Measurements from ENCODE around the gene GALNS. TPM values are rescaled to one million over a fixed set of nuclear protein-coding genes. Genes with fewer than 3 reads are reported as not detected.
A peak's percentile ranks its signal among the peaks of the same experiment; 100 is the strongest.

GALNS gene
- total RNA-seq, 2 experiments from 2014 or later = 30.8 to 38.8 TPM

GRCh38 chr16:88807142-88807625 lies 49.6 kb downstream of the GALNS start:
- H3K36me3 Mint-ChIP-seq = peaks cover 37% of the 10 kb centered on the region
- ATAC-seq = no peak
- DNase-seq = no peak
- no peak overlapping the region for H3K4me3 Mint-ChIP-seq
- CTCF ChIA-PET = interaction anchor here (1.4 kb wide), 1 partner anchor 70 kb away, joined by 6 read pairs; no protein-coding TSS in a partner anchor
- no peaks in the 10 kb centered on the region for H3K9me3 Mint-ChIP-seq (ENCODE audit: low read depth)
- no peak overlapping the region for H3K27ac Mint-ChIP-seq
- peaks cover 33% of the 10 kb centered on the region for H3K4me1 Mint-ChIP-seq
- no peaks in the 10 kb centered on the region for H3K27me3 Mint-ChIP-seq

DNA sequence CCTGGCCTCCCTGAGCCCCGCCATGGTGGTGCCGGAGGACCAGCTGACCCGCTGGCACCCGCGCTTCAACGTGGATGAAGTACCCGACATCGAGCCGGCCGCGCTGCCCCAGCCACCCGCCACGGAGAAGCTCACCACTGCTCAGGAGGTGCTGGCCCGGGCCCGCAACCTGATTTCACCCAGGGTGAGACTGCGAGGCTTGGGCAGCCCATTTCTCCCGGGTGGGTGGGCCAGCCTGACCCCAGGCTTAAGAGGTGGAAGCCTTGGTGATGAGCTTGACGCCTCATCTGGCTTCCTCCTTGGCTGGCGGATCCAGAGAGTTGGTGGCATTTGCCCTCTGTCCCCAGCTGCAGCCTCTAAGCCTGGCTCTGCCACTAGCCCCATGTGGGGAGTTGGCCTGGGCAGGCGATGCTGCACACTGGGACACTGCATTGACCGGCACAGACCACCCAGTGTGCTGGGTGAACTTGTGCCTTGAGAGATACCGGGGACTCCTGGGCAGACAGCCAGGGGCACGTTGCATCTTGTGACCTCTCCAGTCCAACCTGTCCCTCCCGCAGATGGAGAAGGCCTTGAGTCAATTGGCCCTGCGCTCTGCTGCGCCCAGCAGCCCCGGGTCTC lies 50.1 kb downstream of the GALNS start:
- CTCF ChIA-PET = interaction anchor here (1.4 kb wide), 1 partner anchor 69 kb away, joined by 6 read pairs; no protein-coding TSS in a partner anchor
- ATAC-seq (no peak), DNase-seq (no peak)
- H3K36me3 Mint-ChIP-seq = peaks cover 37% of the 10 kb centered on the region
- peaks cover 37% of the 10 kb centered on the region for H3K4me1 Mint-ChIP-seq
- H3K4me3 Mint-ChIP-seq = no peak overlapping the region
- H3K27ac Mint-ChIP-seq = no peak overlapping the region
- no peaks in the 10 kb centered on the region for H3K9me3 Mint-ChIP-seq (ENCODE audit: low read depth)
- H3K27me3 Mint-ChIP-seq = no peaks in the 10 kb centered on the region

GRCh38 chr16:88805887-88806393 lies 50.8 kb downstream of the GALNS start:
- DNase-seq (no peak), ATAC-seq (no peak)
- Mint-ChIP-seq H3K27ac (no peak overlapping the region), H3K9me3 (ENCODE audit: low read depth) (no peaks in the 10 kb centered on the region), H3K4me1 (peaks cover 41% of the 10 kb centered on the region), H3K4me3 (peak overlapping the region; percentile 1), H3K27me3 (no peaks in the 10 kb centered on the region), H3K36me3 (peaks cover 40% of the 10 kb centered on the region)
- CTCF ChIA-PET = interaction anchor here (1.4 kb wide), 1 partner anchor 68 kb away, joined by 6 read pairs; no protein-coding TSS in a partner anchor

DNA sequence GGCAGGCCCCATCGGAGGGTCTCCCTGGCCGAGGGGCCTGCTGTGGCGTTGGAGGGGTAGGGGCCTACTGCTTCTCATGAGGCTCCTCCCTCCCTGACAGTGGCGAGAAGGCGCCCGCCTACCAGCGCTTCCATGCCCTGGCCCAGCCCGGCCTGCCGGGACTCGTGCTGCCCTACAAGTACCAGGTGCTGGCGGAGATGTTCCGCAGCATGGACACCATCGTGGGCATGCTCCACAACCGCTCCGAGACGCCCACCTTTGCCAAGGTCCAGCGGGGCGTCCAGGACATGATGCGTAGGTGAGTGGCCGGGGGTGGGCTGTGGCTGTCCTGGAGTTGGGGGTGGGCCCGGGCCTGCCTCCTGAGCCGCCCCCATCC lies 51.4 kb downstream of the GALNS start:
- H3K27me3 Mint-ChIP-seq = no peaks in the 10 kb centered on the region
- ATAC-seq (no peak), DNase-seq (no peak)
- peaks cover 46% of the 10 kb centered on the region for H3K4me1 Mint-ChIP-seq
- peaks cover 40% of the 10 kb centered on the region for H3K36me3 Mint-ChIP-seq
- no peak overlapping the region for H3K27ac Mint-ChIP-seq
- peak overlapping the region; percentile 82 for H3K4me3 Mint-ChIP-seq
- H3K9me3 Mint-ChIP-seq (ENCODE audit: low read depth) = no peaks in the 10 kb centered on the region
- CTCF ChIA-PET = interaction anchor here (1.0 kb wide), 1 partner anchor 68 kb away, joined by 5 read pairs; no protein-coding TSS in a partner anchor

DNA sequence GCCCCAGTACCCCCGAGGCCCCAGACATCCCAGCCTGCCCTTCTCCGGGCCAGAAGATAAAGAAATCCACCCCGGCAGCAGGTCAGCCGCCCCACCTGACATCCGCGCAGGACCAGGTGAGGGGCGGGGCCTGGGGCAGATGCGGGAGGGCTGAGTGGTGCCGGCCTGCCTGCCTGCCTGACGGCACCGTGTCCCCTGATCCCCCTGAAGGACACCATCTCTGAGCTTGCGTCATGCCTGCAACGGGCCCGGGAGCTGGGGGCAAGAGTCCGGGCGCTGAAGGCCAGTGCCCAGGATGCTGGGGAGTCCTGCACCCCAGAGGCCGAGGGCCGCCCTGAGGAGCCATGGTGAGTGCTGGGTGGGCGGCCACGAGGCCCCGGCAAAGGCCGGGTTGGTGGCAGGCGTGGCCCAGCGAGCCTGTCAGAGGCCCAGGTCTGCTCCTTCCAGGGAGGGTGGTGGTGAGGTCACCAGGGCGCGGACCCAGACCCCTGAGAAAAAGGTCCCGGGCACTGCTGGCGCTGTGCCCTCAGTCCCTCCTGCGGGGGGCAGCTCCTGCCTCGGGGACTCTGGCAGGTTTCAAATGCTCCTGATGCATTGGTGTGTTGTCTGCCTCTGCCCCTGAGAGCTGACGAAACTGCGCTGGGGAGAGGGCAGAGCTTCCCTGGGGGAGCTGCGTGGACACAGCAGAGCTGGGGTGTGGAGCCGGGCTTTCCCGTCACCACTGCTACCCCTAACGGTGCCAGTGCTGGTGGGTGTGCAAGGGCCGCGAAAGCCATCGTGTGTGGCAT lies 52.0 kb downstream of the GALNS start:
- no peaks in the 10 kb centered on the region for H3K9me3 Mint-ChIP-seq (ENCODE audit: low read depth)
- ATAC-seq = peak; percentile 20
- peaks cover 46% of the 10 kb centered on the region for H3K4me1 Mint-ChIP-seq
- DNase-seq = peak; percentile 71
- H3K27ac Mint-ChIP-seq = peak overlapping the region; percentile 81
- H3K36me3 Mint-ChIP-seq = peaks cover 40% of the 10 kb centered on the region
- H3K4me3 Mint-ChIP-seq = peak overlapping the region; percentile 82
- H3K27me3 Mint-ChIP-seq = no peaks in the 10 kb centered on the region
- CTCF ChIA-PET = interaction anchor here (1.0 to 2.5 kb wide), 2 partner anchors 21 to 68 kb away, joined by 5 read pairs; no protein-coding TSS in a partner anchor

DNA sequence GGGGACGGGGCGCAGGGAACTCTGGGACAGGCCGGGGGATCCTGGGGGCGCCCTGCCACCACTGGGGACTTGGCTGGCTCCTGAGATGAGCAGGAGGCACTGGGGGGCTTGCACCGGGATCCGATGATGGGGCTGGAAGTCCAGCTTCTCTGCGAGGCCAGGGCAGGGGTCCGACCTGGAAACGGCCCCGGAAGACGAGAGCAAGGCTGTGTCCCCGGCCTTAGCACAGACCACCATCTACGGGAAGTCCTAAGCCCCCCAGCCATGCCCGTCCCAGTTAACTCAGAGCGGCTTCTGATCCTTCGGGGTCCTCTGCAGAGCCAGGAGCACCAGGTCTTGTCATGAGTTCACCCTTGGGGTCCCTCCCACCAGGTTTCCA lies 52.6 kb downstream of the GALNS start:
- H3K36me3 Mint-ChIP-seq = peaks cover 38% of the 10 kb centered on the region
- H3K9me3 Mint-ChIP-seq (ENCODE audit: low read depth) = no peaks in the 10 kb centered on the region
- peaks cover 47% of the 10 kb centered on the region for H3K4me1 Mint-ChIP-seq
- peak overlapping the region; percentile 81 for H3K27ac Mint-ChIP-seq
- H3K27me3 Mint-ChIP-seq = no peaks in the 10 kb centered on the region
- ATAC-seq (no peak), DNase-seq (no peak)
- CTCF ChIA-PET = interaction anchor here (1.7 to 2.5 kb wide), 4 partner anchors 10 to 67 kb away, joined by 4 to 11 read pairs (median 5); no protein-coding TSS in a partner anchor
- H3K4me3 Mint-ChIP-seq = peak overlapping the region; percentile 82

GRCh38 chr16:88803264-88803987 lies 53.3 kb downstream of the GALNS start, which contains the start of gene CDT1:
CDT1 (plus strand) TSS chr16:88803789; CDS start chr16:88803832, 43 bp downstream.
- Mint-ChIP-seq H3K36me3 (peaks cover 35% of the 10 kb centered on the region), H3K9me3 (ENCODE audit: low read depth) (no peaks in the 10 kb centered on the region), H3K27me3 (no peaks in the 10 kb centered on the region), H3K4me1 (peaks cover 44% of the 10 kb centered on the region), H3K4me3 (peak within 1 kb of the TSS; percentile 82), H3K27ac (peak within 1 kb of the TSS; percentile 88)
- ATAC-seq = peak; percentile 57
- DNase-seq = peak; percentile 86
- CTCF ChIA-PET = interaction anchor here (1.2 to 2.5 kb wide), 9 partner anchors 9 to 98 kb away, joined by 3 to 11 read pairs (median 4); partner anchors contain the start of gene PIEZO1

- Mint-ChIP-seq H3K9me3 (ENCODE audit: low read depth) (no peaks in the 10 kb centered on the region), H3K27ac (peak overlapping the region; percentile 7)
Measured at GRCh38 chr16:88800277-88800592, 56.5 kb downstream of the GALNS start.

DNA sequence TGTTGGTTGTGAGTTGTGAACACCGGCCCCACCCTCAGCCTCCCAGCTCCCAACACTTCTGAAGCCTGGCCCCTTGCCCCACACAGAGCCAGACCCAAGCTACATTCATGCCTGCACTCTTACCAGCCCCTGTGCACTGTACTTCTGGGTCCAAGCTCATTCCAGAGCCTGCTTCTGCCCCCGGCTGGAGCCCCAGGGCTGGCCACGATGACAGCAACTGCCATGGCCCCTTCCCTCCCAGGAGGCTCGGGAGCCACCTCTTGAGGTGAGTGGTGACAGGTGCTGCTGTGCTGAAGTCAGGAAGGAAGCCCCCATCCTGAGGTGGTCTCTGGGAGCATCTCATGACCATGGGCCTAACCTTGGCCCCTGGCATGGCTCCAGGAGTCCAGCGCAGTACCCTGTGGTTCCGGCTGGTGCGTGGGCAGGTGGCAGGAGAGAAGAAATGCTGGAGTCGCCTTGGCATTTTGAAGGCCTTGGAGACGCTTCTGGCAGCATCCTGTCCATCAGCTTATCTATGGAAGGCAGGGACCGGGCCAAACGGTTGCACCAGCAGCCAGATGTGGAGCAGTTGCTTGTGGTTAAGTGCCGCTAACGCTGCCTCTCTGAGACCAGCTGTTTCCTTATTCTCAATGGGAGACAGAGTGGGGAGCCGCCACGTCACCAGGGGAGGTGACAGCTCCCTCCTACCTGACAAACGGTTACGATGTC lies 57.0 kb downstream of the GALNS start:
- CTCF ChIA-PET = interaction anchor here (0.6 to 3.5 kb wide), 7 partner anchors 13 to 114 kb away, joined by 3 to 20 read pairs (median 4); partner anchors contain the start of gene PIEZO1
- peak; percentile 14 for ATAC-seq
- peaks cover 33% of the 10 kb centered on the region for H3K4me1 Mint-ChIP-seq
- peaks cover 9% of the 10 kb centered on the region for H3K36me3 Mint-ChIP-seq
- no peaks in the 10 kb centered on the region for H3K9me3 Mint-ChIP-seq (ENCODE audit: low read depth)
- peak overlapping the region; percentile 5 for H3K4me3 Mint-ChIP-seq
- H3K27me3 Mint-ChIP-seq = no peaks in the 10 kb centered on the region
- H3K27ac Mint-ChIP-seq = peak overlapping the region; percentile 7
- peak; percentile 81 for DNase-seq

More at GRCh38 chr16:88800277-88800592, 56.5 kb downstream of the GALNS start:
- H3K4me3 Mint-ChIP-seq = peak overlapping the region; percentile 5
- H3K27me3 Mint-ChIP-seq = no peaks in the 10 kb centered on the region
- H3K36me3 Mint-ChIP-seq = peaks cover 13% of the 10 kb centered on the region
- ATAC-seq (no peak), DNase-seq (no peak)
- CTCF ChIA-PET = interaction anchor here (0.6 to 3.5 kb wide), 6 partner anchors 13 to 115 kb away, joined by 3 to 20 read pairs (median 4); partner anchors contain the start of gene PIEZO1
- peaks cover 31% of the 10 kb centered on the region for H3K4me1 Mint-ChIP-seq

DNA sequence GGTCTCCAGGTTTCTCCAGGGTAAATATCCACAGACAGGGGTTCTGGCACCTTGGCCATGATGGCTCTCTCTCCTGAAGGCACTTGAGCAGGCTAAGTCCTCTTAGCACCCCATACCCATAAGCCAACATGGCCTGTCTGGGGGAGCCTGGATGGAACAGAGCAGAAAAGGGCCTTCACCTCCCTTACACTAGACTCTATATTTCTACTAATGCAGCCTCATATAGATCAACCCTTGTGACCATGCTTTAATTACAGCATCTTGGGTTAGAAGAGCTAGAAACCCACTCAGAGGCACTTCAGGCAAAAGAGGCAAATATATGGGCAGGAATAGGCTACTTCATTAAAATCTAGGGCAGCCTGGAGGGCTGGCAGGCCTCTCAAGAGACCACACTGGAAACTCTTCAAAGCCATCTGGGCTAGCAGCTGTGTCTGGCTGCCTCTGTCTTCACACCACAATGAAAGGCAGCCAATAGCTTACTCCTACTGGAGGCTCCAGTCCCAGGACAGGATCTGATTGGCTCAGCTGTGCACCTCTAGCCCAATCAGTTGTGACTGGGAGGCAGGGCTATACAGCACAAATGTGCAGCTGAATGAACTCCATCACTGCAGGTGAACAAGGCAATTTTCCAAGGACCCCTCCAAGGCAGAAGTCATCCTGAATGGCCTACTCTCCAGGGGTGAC lies 57.8 kb downstream of the GALNS start:
- no peak for ATAC-seq
- H3K9me3 Mint-ChIP-seq (ENCODE audit: low read depth) = no peaks in the 10 kb centered on the region
- H3K27ac Mint-ChIP-seq = no peak overlapping the region
- H3K4me1 Mint-ChIP-seq = peaks cover 37% of the 10 kb centered on the region
- DNase-seq = no peak
- no peak overlapping the region for H3K4me3 Mint-ChIP-seq
- peaks cover 4% of the 10 kb centered on the region for H3K36me3 Mint-ChIP-seq
- CTCF ChIA-PET = interaction anchor here (1.0 to 3.5 kb wide), 4 partner anchors 14 to 114 kb away, joined by 3 to 20 read pairs (median 11); no protein-coding TSS in a partner anchor
- no peaks in the 10 kb centered on the region for H3K27me3 Mint-ChIP-seq

DNA sequence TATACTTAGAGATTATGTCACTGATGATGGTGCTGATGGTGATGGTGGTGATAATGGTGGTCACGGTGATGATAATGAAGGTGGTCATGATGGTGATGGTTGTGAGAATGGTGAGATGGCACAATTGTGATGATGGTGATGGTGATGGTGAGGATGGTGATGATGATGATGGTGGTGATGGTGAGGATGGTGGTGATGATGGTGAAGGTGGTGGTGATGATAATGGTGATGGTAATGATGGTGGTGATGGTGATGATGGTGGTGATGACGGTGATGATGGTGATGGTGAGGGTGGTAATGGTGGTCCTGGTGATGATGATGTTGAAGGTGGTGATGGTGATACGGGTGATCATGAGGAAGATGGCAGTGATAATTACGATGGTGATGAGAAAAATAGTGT lies 58.7 kb downstream of the GALNS start:
- no peak for DNase-seq
- CTCF ChIA-PET = interaction anchor here (1.7 to 3.5 kb wide), 2 partner anchors 16 to 61 kb away, joined by 8 to 19 read pairs; no protein-coding TSS in a partner anchor
- ATAC-seq = no peak
- peaks cover 44% of the 10 kb centered on the region for H3K4me1 Mint-ChIP-seq
- no peaks in the 10 kb centered on the region for H3K27me3 Mint-ChIP-seq
- no peak overlapping the region for H3K4me3 Mint-ChIP-seq
- peaks cover 4% of the 10 kb centered on the region for H3K36me3 Mint-ChIP-seq
- no peaks in the 10 kb centered on the region for H3K9me3 Mint-ChIP-seq (ENCODE audit: low read depth)
- no peak overlapping the region for H3K27ac Mint-ChIP-seq

DNA sequence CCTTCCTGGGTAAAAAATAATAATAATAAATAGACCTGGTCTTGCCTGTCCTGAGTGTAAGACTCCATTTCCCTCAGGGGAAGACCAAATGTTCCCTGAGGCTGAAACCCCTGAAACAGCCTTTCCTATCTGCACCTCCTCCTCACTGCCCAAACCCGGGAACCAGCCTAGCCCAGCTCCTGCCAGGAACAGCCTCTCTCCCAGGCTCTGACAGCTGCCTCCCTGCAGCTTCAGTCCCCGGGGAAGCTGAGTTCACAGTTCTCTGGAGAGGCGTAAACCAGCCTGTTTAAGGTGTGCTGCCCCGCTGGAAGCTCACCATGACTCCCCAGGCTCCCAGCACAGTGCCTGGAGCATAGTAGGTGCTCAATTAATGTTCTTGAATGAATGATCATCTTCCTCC lies 60.5 kb downstream of the GALNS start:
- DNase-seq (no peak), ATAC-seq (no peak)
- Mint-ChIP-seq H3K9me3 (ENCODE audit: low read depth) (no peaks in the 10 kb centered on the region), H3K4me3 (no peak overlapping the region), H3K4me1 (peaks cover 54% of the 10 kb centered on the region), H3K36me3 (peaks cover 2% of the 10 kb centered on the region), H3K27me3 (no peaks in the 10 kb centered on the region), H3K27ac (no peak overlapping the region)
- CTCF ChIA-PET = interaction anchor here (1.0 to 1.7 kb wide), 4 partner anchors 10 to 111 kb away, joined by 3 to 8 read pairs (median 5); partner anchors contain the start of gene PIEZO1
